Endometrial microvascular endothelial cells (primary cell): Measurements from ENCODE around the gene GALK1. TPM values are rescaled to one million over a fixed set of nuclear protein-coding genes. Genes with fewer than 3 reads are reported as not detected.
"Not testable (repeated sequence)": the region's sequence is repeated elsewhere in the genome, so short reads cannot be mapped to it uniquely, and the experiment has no call there.

Experiments
- in situ Hi-C: cut with HindIII; loops from 2 replicates; pipeline ENCODE4 v1.10.0; 2017; ENCODE audit warnings: low sequenced_read_pairs, low pct_unique_long_range_greater_than_20kb; ENCODE audit errors: inconsistent ontology term
- total RNA-seq: library from RNA; depleted of rRNA; stranded (reverse); fragments of >200 nt; gene quantifications from one replicate; pipeline ENCODE4 v1.2.3, GENCODE V29; 2015; ENCODE audit errors: inconsistent ontology term

GALK1 gene
- total RNA-seq, 1 donor from 2014 or later = 65.8 TPM

GRCh38 chr17:75771334-75772281 is 6.6 kb upstream of the GALK1 start:
- in situ Hi-C loops = no loop called here

GRCh38 chr17:75769536-75769935 is 4.5 kb upstream of the GALK1 start:
- in situ Hi-C loops = no loop called here

GRCh38 chr17:75767881-75768280 is 2.9 kb upstream of the GALK1 start:
- in situ Hi-C loops = no loop called here

- in situ Hi-C loops = no loop called here
Observed at GRCh38 chr17:75765981-75766380, 989 bp upstream of the GALK1 start.

GRCh38 chr17:75764417-75764710 is 628 bp downstream of the GALK1 start:
- in situ Hi-C loops = no loop called here

GRCh38 chr17:75763613-75764416 is 1.2 kb downstream of the GALK1 start:
- in situ Hi-C loops = no loop called here

GRCh38 chr17:75763269-75763607 is 1.8 kb downstream of the GALK1 start:
- in situ Hi-C loops = no loop called here

GRCh38 chr17:75762513-75763268 is 2.3 kb downstream of the GALK1 start:
- in situ Hi-C loops = no loop called here

GRCh38 chr17:75759978-75760640 is 4.9 kb downstream of the GALK1 start:
- in situ Hi-C loops = not testable (repeated sequence)

GRCh38 chr17:75759457-75759856 is 5.5 kb downstream of the GALK1 start:
- in situ Hi-C loops = no loop called here

- in situ Hi-C loops = no loop called here
Observed at GRCh38 chr17:75758131-75758905, 6.7 kb downstream of the GALK1 start.

GRCh38 chr17:75757086-75757681 is 7.8 kb downstream of the GALK1 start:
- in situ Hi-C loops = no loop called here

- in situ Hi-C loops = no loop called here
Observed at GRCh38 chr17:75756451-75757085, 8.4 kb downstream of the GALK1 start.

GRCh38 chr17:75755990-75756389 is 9.0 kb downstream of the GALK1 start:
- in situ Hi-C loops = no loop called here

- in situ Hi-C loops = no loop called here
Observed at GRCh38 chr17:75755205-75755901, 9.6 kb downstream of the GALK1 start.

GRCh38 chr17:75754378-75755204 is 10.4 kb downstream of the GALK1 start:
- in situ Hi-C loops = no loop called here
